ENCODE data around the gene A2ML1.

Gene A2ML1

DNA sequence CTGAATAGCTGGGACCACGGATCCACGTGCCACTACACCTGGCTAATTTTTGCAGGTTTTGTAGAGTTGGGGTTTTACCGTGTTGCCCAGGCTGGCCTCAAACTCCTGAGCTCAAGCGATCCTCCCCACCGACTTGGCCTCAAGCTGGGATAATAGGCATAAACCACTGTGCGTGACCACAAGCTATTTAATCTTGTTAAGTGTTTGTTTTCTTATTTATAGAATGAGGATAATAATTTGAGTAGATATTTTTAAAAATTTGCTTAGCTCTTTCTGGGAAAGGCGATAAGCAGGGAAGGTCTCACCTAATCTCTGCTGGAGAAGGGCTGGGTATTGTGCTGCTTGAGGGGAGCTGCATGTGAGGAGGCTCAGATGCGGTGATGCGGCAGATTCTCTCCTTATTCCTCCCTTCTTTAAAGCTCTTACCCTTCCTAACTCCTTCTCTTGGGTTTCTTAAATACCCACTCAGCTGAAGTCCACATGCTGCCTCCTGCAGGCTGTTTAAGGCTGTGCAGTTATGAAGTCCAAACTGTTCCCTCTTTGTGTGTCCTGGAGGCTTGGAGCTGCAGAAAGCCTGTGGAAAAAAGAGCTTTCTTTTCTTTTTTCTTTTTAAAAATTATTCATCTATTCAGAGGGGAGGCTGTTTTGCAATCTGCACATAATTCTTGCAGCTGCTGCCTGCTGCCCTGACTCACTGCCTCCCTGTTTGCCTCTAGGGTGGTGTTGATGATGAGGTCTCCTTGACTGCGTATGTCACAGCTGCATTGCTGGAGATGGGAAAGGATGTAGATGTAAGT is 37.9 kb downstream of the A2ML1 start:
- peak; percentile 30 to 35 for DNase-seq

DNA sequence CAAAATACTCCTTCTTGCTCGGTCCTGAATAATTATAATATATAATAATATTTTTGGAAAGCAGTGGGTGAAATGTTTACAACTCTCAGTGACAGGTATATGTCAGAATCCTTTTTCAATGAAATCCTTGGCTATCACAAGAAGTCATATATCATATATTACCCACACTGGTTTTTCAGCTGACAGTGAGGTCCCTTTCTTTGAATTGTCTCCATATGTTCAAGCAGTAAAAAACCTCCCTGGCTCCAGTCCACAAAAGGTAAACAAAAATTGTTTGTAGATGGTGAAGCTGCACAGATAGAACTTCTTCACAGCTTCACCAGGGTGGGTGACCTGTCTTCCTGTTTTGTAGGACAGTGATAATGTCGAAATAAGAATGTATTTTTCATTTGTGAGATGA is 44.0 kb downstream of the A2ML1 start:
- DNase-seq = no peak

DNA sequence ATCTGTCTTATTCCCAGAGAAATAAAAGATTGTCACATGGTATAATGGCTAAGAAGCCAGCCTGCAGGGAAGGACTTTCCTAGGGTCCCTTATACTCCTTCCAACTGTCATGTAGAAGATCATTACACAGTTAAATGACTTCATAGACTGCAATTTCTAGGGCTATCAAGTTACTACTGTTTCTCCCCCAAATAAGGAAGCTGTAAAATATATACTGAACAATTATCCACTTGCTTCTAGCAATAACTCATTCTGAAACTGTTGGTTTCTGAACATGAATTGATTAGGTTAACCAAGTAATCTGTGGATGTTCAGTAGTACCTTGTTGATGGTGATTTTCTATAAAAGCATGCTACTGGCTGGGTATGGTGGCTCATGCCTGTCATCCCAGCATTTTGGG is 44.6 kb downstream of the A2ML1 start:
- no peak for DNase-seq

DNA sequence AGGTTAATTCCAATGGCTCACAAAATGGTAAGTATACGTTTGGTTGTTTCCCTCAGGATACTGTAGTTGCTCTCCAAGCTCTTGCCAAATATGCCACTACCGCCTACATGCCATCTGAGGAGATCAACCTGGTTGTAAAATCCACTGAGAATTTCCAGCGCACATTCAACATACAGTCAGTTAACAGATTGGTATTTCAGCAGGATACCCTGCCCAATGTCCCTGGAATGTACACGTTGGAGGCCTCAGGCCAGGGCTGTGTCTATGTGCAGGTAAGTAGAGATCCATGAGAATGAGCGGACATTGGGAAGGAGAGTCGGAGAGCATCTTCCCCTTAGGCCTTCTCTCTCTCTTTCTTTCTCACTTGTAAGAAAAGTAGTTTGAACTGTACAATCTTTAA is 45.4 kb downstream of the A2ML1 start:
- DNase-seq = no peak

DNA sequence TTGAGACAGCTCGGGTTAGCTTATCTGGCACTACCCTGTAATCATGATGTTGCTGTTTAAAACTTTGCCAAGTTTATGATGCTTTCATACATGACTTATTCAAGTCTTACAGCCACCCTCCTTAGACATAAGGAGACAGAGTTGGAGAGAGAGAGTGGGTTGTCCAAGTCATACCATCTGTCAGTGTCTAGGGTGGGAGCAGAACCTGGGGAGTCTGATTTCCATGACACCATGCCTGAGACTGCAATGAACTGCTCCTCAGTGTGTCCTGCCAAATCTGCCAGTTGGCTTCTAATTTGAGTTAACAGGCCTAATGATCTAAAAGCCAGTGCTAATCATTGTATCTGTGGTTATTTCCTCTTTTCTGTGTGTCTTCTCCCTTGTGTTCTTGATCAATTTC is 48.2 kb downstream of the A2ML1 start:
- DNase-seq = no peak

DNA sequence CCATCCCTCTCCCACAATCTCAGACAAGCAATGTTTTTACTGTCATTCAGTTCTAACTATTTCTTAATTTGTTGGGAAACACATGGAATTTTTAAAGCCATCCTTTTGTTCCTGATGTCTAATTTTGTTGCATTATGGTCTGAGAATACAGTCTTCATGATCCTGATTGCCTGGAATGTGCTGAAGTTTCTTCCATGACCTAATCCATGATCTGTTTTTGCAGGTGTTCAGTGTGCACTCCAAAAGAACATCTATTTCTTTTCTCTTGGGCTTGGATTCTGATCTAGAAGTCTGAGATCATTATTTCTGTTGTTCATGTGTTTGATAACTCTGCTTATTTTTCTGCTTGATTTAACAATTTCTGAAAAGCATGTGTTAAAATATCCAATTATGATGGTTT is 48.6 kb downstream of the A2ML1 start:
- no peak for DNase-seq

DNA sequence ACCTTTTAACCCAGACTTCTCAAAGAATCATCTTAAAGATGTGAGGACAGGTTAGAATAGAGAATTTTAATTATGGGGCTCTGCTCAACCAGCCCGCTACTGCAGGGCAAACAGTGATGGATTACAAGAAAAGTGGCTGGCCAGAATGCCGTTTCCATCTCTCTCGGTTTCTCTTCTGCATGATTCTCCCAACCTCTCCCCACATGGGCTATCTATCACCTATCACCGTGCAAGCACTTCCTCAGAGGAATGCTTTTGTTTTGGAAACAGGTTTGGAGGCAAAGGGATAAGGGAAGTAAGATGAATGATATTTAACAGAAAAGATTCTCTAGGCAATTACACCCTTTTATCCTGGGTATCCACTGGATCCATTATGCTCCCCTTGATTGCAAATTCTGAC is 54.5 kb downstream of the A2ML1 start:
- no peak for DNase-seq

DNA sequence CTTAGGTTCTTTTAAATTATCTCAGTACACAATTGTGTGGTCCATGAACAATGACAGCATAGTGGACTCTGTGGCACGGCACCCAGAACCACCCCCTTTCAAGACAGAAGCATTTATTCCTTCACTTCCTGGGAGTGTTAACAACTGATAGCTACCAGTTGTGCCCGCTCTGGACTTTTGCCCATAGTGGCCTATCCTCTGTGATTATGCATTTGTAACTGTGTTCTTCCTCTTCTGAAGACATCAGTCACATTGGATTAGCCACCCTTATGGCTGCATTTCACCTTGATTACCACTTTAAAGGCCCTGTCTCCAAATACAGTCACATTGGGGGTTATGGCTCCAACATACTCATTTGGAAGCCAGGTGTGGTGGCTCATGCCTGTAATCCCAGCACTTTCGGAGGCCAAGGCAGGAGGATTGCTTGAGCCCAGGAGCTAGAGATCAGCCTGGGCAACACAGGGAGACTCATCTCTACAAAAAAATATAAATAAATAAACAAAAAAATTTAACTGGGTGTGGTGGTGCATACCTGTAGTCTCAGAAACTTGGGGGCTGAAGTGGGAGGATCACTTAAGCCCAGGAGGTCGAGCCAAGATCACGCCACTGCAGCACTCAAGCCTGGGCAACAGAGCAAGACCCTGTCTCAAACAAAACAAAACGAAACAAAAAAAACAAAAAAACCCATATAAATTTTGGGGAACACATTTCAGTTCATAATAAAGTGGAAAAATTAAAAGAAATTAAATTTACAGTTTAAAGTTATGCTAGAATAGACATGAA is 64.3 kb downstream of the A2ML1 start:
- DNase-seq = no peak

DNA sequence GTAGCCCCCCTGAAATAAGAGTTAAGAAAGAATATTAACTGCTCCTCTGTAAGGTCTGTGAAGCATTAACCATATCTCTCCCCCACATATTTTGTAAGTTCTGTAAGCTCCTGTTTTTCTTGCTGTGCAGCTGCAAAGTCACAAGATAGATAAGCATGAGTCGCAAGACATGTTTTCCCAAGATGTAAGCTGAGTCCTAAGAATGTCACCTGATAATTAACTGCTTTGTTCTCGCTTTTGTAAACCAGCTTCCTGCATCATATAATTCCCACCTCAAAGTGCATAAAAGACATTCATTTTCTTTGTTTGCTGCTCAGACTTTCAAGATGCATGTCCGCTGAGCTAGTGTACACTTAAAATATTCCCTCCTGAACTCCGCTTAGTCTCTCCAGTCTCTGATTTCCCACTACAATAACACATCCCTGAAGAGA is 64.9 kb downstream of the A2ML1 start:
- DNase-seq = no peak

DNA sequence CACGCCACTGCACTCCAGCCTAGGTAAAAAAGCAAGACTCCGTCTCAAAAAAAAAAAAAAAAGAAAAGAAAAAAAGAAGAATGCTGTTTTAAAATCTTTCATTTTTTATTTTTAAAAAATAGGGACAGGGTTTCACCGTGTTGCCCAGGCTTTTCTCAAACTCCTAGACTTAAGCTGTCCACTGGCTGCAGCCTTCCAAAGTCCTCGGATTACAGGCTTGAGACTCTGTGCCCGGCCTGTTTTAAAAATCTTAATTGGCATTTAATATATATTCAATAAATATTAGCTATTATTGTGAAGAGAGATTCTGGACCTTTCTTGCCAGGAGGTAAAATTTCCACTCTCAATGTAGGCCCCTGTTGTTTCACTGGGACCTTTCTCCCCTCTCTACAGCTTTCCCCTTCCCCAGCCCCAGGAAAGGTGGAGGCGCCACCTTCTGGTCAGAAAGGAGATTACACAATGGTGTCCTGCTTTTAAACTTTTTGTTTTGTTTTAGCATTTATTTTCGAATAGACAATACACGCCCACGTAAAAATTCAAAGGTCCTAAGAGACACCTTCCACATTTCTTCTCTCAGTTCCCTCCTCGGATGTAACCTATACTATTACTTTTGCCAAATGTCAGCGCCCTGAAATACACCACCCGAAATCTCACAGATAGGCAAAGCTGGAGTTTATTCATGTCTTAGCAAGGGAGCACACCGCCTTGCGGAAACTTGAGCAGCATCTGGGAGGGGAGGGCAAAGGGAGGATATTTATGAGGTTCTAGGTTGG is 68.1 kb downstream of the A2ML1 start:
- DNase-seq = peak; percentile 45 to 70

DNA sequence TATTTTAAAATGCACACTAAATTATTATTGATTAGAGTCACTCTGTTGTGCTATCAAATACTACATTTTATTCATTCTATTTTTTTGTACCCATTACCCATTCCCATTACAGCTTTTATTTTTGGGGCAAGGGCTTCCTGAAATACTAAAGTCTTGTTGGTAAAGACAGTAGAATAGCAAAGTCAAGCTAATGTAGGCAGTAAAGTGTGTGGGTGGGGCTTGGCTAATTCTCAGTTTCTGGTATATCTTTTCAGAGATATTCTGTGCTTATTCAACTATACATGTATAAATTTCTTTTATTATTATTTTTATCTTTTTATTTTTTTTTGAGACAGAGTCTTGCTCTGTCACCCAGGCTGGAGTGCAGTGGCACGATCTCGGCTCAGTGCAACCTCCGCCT is 69.6 kb downstream of the A2ML1 start:
- DNase-seq = no peak

DNA sequence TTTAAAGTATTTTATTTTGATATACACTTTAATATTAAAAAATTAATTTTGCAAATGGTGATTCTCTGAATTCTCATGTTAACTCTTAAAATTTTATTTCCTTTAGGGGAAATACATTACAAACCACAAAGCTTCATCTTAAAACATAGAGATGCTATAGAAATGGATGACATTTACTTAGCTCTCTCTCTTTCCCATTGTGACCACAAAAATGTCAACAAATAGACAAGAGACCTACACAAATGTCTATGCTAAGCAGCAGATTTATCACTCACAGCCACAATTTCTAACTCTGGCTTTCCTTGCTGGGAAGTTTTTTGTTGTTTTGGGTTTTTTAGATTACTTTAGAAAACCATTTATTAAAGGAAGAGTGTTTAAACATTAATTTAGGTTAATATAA is 72.0 kb downstream of the A2ML1 start:
- DNase-seq = no peak

DNA sequence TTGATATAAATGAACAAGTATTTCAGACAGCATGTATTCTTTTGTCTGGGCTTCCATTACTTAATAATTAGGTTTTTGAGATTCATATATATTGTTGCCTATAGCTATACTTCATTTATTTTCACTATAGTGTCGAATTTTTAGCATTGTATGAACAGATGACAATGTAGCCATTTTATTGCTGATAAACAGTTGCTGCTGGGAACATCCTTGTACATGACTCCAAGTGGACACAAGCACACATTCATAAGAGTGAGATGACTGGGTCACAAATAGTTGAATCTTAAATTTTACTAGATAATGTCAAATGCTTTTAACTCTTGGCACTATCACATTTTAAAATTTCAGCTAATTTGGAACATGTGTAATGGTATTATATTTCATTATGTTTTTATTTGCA is 72.6 kb downstream of the A2ML1 start:
- no peak for DNase-seq

DNA sequence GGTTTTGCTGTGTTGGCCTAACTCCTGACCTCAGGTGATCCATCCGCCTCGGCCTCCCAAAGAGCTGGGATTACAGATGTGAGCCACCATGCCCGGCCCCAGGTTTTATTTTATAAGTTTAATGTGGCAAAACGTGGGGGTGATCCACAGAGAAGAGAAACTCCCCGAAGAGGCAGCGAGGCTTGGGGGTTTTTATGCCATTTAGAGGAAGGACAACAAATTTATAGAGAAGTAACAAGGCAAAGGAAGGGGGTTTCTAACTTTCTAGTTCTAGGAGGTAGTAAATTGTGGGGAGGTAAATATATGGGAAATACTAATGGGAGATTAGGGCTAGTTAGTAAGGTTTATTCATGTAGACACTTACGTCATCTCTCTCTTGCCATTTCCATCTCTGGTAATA is 74.7 kb downstream of the A2ML1 start:
- no peak for DNase-seq

DNA sequence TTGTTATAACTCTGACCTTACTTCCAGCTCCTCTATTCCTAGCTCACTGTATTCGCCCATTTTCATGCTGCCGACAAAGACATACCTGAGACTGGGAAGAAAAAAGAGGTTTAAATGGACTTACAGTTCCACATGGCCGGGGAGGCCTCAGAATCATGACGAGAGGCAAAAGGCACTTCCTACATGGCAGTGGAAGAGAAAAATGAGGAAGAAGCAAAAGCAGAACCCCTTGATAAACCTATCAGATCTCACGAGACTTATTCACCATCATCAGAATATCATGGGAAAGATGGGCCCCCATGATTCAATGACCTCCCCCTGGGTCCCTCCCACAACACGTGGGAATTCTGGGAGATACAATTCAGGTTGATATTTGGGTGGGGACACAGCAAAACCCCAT is 77.4 kb downstream of the A2ML1 start:
- DNase-seq = peak in 1 of 2 donors; percentile 4

DNA sequence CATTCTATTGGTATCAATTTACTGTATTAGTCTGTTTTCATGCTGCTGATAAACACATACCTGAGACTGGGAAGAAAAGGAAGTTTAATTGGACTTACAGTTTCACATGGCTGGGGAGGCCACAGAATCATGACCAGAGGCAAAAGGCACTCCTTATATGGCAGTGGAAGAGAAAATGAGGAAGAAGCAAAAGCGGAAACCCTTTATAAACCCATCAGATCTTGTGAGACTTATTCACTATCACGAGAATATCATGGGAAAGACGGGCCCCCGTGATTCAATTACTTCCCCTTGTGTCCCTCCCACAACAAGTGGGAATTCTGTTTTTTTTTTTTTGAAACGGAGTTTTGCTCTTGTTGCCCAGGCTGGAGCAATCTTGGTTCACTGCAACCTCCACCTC is 80.3 kb downstream of the A2ML1 start:
- peak in 1 of 2 donors; percentile 31 for DNase-seq

DNA sequence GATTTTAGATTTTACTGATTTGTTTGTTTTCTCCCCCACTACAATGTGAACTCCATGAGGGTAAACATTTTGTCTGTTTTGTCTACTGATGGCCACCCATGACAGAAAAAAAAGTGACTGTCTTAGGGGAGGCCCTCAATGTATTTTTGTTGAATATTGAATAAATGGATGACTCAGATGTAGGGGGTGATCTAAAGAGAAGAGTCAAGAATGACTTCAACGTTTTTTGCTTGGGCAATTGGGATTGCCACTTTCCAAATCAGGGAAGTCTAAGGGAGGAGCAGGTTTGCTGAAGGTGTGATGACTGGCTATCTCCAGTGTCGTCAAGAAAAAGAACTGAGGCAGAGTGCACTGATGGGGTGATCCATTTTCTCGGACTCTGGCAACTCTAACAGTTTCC is 81.2 kb downstream of the A2ML1 start:
- DNase-seq = no peak

DNA sequence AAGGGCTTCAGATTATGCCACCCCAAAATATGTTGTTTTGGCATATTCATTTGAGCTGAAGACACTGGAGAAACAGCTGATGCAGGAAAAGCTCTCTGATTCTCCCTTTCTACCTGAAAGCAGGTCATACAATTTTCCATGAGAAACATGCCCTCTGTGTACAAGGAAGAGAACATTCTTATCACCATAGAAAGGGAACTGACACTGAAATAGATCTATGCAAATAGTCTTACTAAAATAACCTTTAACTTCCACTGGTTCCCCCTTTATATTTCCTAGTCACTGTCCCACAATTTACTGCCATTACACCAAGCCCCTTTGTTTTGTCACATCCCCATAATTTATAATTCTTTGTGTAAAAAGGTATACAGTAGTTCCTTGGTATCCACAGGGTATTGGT is 82.2 kb downstream of the A2ML1 start:
- no peak for DNase-seq

DNA sequence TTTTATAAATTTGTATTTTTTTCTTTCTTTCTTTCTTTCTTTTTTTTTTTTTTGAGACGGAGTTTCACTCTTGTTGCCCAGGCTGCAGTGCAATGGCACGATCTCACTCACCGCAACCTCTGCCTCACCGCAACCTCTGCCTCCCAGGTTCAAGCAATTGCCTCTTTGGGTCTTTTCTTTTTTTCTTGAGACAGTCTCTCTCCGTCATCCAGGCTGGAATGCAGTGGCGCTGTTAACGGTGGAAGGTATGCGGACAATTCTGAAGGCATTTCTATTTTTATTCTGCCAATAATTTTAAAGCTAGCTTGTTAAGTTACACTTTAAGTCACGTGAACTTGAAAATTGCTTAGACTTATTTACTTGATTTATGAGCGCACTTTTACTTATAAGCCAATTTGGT is 83.1 kb downstream of the A2ML1 start:
- DNase-seq = no peak

DNA sequence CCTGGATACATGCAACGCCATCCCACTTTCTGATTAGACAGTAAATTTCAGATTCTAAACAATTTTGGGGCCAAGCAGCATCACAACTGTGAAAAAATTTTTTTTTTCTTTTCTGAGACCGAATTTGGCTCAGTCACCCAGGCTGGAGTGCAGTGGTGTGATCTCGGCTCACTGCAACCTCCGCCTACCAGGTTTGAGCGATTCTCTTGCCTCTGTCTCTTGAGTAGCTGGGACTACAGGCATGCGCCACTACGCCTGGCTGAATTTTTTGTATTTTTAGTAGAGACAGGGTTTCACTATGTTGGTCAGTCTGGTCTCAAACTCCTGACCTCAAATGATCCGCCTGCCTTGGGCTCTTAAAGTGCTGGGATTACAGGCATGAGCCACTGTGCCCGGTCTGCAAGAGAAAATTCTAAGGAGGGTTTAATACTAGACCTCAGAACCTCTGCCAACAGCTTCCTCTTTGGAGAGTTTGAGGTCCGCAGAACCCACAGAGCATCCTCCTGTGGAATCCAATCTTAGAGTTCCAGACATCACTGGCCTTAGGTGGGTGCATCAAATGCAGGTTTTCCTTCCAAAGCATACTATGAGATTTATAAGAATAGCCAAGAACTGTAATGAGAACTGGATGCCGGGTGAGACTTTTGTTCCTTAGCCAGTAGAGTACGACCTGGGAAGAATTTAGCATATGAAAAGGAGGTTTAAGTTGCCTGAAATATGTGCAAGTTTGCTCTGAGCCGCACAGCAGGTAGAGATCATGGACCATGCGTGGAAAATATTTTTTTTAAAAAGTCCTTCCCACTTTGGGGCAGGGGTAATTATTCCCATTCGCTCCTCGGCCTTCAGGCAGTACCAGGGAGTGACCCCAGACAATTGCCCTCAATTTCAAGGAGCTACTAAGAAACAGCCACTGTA is 84.1 kb downstream of the A2ML1 start:
- no peak for DNase-seq

DNA sequence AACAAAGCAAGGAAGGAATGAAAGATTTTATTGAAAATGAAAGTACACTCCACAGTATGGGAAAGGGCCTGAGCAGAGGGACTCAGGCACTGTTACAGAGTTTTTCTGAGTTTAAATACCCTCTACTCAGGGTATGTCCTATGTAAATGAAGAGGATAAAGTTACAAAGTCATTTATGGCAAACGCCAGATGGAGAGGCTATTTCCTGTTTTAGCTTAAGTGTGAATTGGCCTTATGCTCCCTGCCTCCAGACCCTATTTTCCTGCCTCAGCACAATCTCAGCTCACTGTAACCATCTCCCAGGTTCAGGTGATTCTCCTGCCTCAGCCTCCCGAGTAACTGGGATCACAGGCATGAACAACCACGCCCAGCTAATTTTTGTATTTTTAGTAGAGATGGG is 85.1 kb downstream of the A2ML1 start:
- DNase-seq = no peak

DNA sequence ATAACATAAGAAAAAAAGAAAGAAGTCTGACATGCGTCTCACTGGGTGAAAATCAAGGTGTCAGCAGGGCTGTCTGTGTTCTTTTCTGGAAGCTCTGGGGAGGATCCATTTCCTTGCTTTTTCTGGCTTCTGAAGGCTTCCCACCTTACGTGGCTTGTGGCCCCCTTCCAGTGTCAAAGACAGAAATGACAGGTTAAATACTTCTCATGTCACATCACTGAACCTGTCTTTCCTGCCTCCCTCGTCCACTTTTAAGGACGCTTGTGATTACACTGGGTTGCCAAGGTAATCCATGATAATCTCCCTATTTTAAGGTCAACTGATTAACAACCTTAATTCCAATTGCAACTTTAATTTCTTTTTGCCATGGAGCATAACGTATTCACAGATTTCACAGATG is 87.3 kb downstream of the A2ML1 start:
- no peak for DNase-seq
